Loucy (cell line): ENCODE results near the gene JOSD2.

Experiments
- H2AFZ ChIP-seq: fragments of 200-600 bp; sonication (generic); 2 replicates; pipeline ENCODE4 v1.6.0; 2016; ENCODE audit warnings: antibody characterized with exemption, mild to moderate bottlenecking, low read length, moderate library complexity
- H3F3A ChIP-seq: fragments of 200-600 bp; 2 replicates; pipeline ENCODE4 v1.6.0; 2016; ENCODE audit warnings: antibody characterized with exemption, low read depth, mild to moderate bottlenecking
- H3K27me3 ChIP-seq: fragments of 200-600 bp; sonication (generic); 2 replicates; pipeline ENCODE4 v1.6.1; 2014; ENCODE audit warnings: low read length, mild to moderate bottlenecking; ENCODE audit not compliant: insufficient read depth, poor library complexity, severe bottlenecking
- H3K36me3 ChIP-seq: fragments of 200-600 bp; sonication (generic); 2 replicates; pipeline ENCODE4 v1.6.1; 2016; ENCODE audit warnings: low read length; ENCODE audit not compliant: insufficient read depth
- H3K4me1 ChIP-seq: fragments of 200-600 bp; sonication (generic); 2 replicates; pipeline ENCODE4 v1.5.1; 2014; ENCODE audit warnings: low read length, mild to moderate bottlenecking; ENCODE audit not compliant: insufficient read depth, poor library complexity, severe bottlenecking
- H3K4me2 ChIP-seq: fragments of 200-600 bp; sonication (generic); 2 replicates; pipeline ENCODE4 v1.6.0; 2014; ENCODE audit warnings: antibody characterized with exemption, low read length, low read depth, mild to moderate bottlenecking; ENCODE audit not compliant: poor library complexity, severe bottlenecking
- H3K4me3 ChIP-seq: fragments of 200-600 bp; sonication (generic); 2 replicates; pipeline ENCODE4 v1.5.1; 2014; ENCODE audit warnings: low read length, mild to moderate bottlenecking, mixed read lengths; ENCODE audit not compliant: poor library complexity, severe bottlenecking
- H3K79me2 ChIP-seq: fragments of 200-600 bp; sonication (generic); 2 replicates; pipeline ENCODE4 v1.6.1; 2014; ENCODE audit warnings: low read length; ENCODE audit not compliant: insufficient read depth
- H3K9ac ChIP-seq: fragments of 200-600 bp; sonication (generic); 2 replicates; pipeline ENCODE4 v1.6.0; 2014; ENCODE audit warnings: mild to moderate bottlenecking, low read depth, low read length, moderate library complexity; ENCODE audit not compliant: poor library complexity, severe bottlenecking
- H3K9me2 ChIP-seq: fragments of 200-600 bp; sonication (generic); replicated peaks from 2 replicates; pipeline ENCODE4 v1.6.1; 2016; ENCODE audit warnings: low read depth, low read length, mixed read lengths
- H3K9me3 ChIP-seq: fragments of 200-600 bp; sonication (generic); 2 replicates; pipeline ENCODE4 v1.6.1; 2014; ENCODE audit warnings: mild to moderate bottlenecking, antibody characterized with exemption, low read length, low read depth; ENCODE audit not compliant: insufficient read depth
- H4K20me1 ChIP-seq: fragments of 200-600 bp; sonication (generic); 2 replicates; pipeline ENCODE4 v1.6.0; 2014; ENCODE audit warnings: antibody characterized with exemption, low read length, mild to moderate bottlenecking; ENCODE audit not compliant: insufficient read depth, poor library complexity, severe bottlenecking
- CTCF ChIP-seq: fragments of 200-600 bp; sonication (generic); conservative IDR thresholded peaks from 2 replicates; pipeline ENCODE4 v1.5.1; 2014; ENCODE audit warnings: mild to moderate bottlenecking, antibody characterized with exemption, low read length
- EZH2phosphoT487 ChIP-seq: fragments of 200-600 bp; IDR thresholded peaks from 2 replicates; pipeline ENCODE4 v1.6.1; 2018; ENCODE audit warnings: antibody characterized with exemption, mild to moderate bottlenecking, moderate library complexity, borderline replicate concordance

Gene JOSD2

GRCh38 chr19:50546527-50547221 is 35.7 kb upstream of the JOSD2 start:
- Histone ChIP-seq H3K36me3 (no peaks in the 10 kb centered on the region), H3K9me3 (no peaks in the 10 kb centered on the region), H3K4me1 (no peaks in the 10 kb centered on the region), H3K79me2 (no peaks in the 10 kb centered on the region), H3K4me3 (no peak overlapping the region), H3K27me3 (no peaks in the 10 kb centered on the region), H3K9me2 (no peaks in the 10 kb centered on the region), H3F3A (no peaks in the 10 kb centered on the region), H4K20me1 (no peaks in the 10 kb centered on the region), H3K4me2 (no peak overlapping the region), H3K9ac (no peak overlapping the region), H2AFZ (no peak overlapping the region)
- TF ChIP-seq CTCF: no peak
- no peak for TF ChIP-seq EZH2phosphoT487

DNA sequence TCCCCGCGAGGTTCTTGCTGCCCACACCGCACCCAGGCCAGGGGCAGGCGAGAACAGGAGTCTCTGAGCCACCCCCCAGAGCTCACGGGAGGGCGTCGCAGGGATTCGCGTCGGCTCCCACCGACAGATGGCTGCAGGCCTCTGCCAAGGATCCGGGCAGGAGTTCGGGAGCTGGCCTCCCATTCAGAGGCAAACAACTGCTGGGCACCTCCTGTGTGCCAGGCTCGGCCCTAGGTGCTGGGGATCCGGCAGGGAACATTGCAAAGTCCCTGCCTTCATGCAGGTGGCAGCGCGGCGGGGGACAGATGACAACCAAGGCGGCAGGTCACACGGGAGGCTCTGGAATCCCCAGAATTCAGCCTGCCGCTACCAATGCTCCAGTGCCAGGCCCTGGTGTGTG is 32.0 kb upstream of the JOSD2 start:
- H3F3A ChIP-seq: no peaks in the 10 kb centered on the region
- no peak overlapping the region for H3K9ac ChIP-seq
- H3K9me2 ChIP-seq: no peaks in the 10 kb centered on the region
- no peaks in the 10 kb centered on the region for H4K20me1 ChIP-seq
- no peaks in the 10 kb centered on the region for H3K79me2 ChIP-seq
- TF ChIP-seq CTCF (no peak), EZH2phosphoT487 (no peak)
- H3K4me1 ChIP-seq: no peaks in the 10 kb centered on the region
- no peaks in the 10 kb centered on the region for H3K9me3 ChIP-seq
- no peak overlapping the region for H3K4me2 ChIP-seq
- no peaks in the 10 kb centered on the region for H3K36me3 ChIP-seq
- H2AFZ ChIP-seq: no peak overlapping the region
- H3K27me3 ChIP-seq: no peaks in the 10 kb centered on the region
- H3K4me3 ChIP-seq: no peak overlapping the region

GRCh38 chr19:50537769-50538230 is 26.8 kb upstream of the JOSD2 start:
- Histone ChIP-seq H4K20me1 (no peaks in the 10 kb centered on the region), H3K4me3 (no peak overlapping the region), H3K9me2 (no peaks in the 10 kb centered on the region), H3K4me1 (no peaks in the 10 kb centered on the region), H3K9ac (no peak overlapping the region), H3K27me3 (no peaks in the 10 kb centered on the region), H3K36me3 (no peaks in the 10 kb centered on the region), H3K9me3 (no peaks in the 10 kb centered on the region), H3F3A (no peaks in the 10 kb centered on the region), H2AFZ (no peak overlapping the region), H3K4me2 (no peak overlapping the region), H3K79me2 (no peaks in the 10 kb centered on the region)
- TF ChIP-seq EZH2phosphoT487: no peak
- peak; percentile 81 for TF ChIP-seq CTCF
